CD4-positive, alpha-beta memory T cell (primary cell): ENCODE measurements around the gene MTA3. TPM values are rescaled to one million over a fixed set of nuclear protein-coding genes. Genes with fewer than 3 reads are reported as not detected.

Experiments used
- CTCF ChIA-PET: fragments of 350-600 bp; sonication (Branson Sonifier 250); formaldehyde crosslinking; loops from one replicate; lab custom pipeline; 2021; ENCODE audit warnings: inconsistent platforms; ENCODE audit not compliant: partially characterized antibody; lab: Charles Lee
- POLR2A ChIA-PET: fragments of 350-600 bp; sonication (Branson Sonifier 250); formaldehyde crosslinking; loops from one replicate; lab custom pipeline; 2021; ENCODE audit not compliant: partially characterized antibody; lab: Charles Lee
- DNase-seq, 5 donors: peaks; one replicate each; pipeline versions ENCODE4 v3.0.0 to v3.0.0-alpha.2; 2020 to 2022; ENCODE audit warnings: mixed read lengths in 1 of 5
- H3K27ac ChIP-seq: one replicate; pipeline ENCODE4 v1.7.0; 2013; ENCODE audit warnings: low read depth, low read length
- H3K27me3 ChIP-seq: 2 replicates; pipeline ENCODE4 v1.7.0; 2013; ENCODE audit warnings: mild to moderate bottlenecking, low read length, moderate library complexity; ENCODE audit not compliant: insufficient read depth
- H3K36me3 ChIP-seq: 2 replicates; pipeline ENCODE4 v1.7.0; 2013; ENCODE audit warnings: mild to moderate bottlenecking, low read length, moderate library complexity; ENCODE audit not compliant: insufficient read depth
- H3K4me1 ChIP-seq: 2 replicates; pipeline ENCODE4 v1.7.0; 2013; ENCODE audit warnings: mild to moderate bottlenecking, low read length, moderate library complexity; ENCODE audit not compliant: insufficient read depth
- H3K4me3 ChIP-seq, 2 donors: one replicate each; pipeline ENCODE4 v1.7.0; 2013; ENCODE audit warnings: low read length in 2 of 2, mild to moderate bottlenecking in 1 of 2
- H3K9me3 ChIP-seq, 2 donors: one replicate each; pipeline ENCODE4 v1.7.0; 2013; ENCODE audit warnings: low read length in 2 of 2, control low read depth in 1 of 2; ENCODE audit not compliant: control insufficient read depth in 1 of 2
- H3K27ac Mint-ChIP-seq, 7 donors: one replicate each; pipeline ENCODE4 v1.8.0; 2020 to 2021; ENCODE audit warnings: mixed read lengths in 7 of 7, mild to moderate bottlenecking in 6 of 7, inconsistent platforms in 3 of 7, moderate library complexity in 3 of 7
- H3K27me3 Mint-ChIP-seq, 2 donors: one replicate each; pipeline ENCODE4 v1.8.0; 2020 to 2021; ENCODE audit warnings: mixed read lengths in 2 of 2
- H3K36me3 Mint-ChIP-seq, 2 donors: one replicate each; pipeline ENCODE4 v1.8.0; 2020 to 2021; ENCODE audit warnings: mixed read lengths in 2 of 2, inconsistent platforms in 1 of 2, mild to moderate bottlenecking in 1 of 2
- H3K4me1 Mint-ChIP-seq, 4 donors: one replicate each; pipeline ENCODE4 v1.8.0; 2020 to 2021; ENCODE audit warnings: mixed read lengths in 4 of 4, mild to moderate bottlenecking in 1 of 4
- H3K4me3 Mint-ChIP-seq, 8 donors: one replicate each; pipeline ENCODE4 v1.8.0; 2020 to 2021; ENCODE audit warnings: mixed read lengths in 8 of 8, mild to moderate bottlenecking in 7 of 8, moderate library complexity in 6 of 8, inconsistent platforms in 3 of 8
- H3K9me3 Mint-ChIP-seq, 8 donors: one replicate each; pipeline ENCODE4 v1.8.0; 2020 to 2021; ENCODE audit warnings: mixed read lengths in 8 of 8, mild to moderate bottlenecking in 5 of 8, inconsistent platforms in 3 of 8, moderate library complexity in 1 of 8
- intact Hi-C: fragments of 100-400 bp; cut with micrococcal nuclease; formaldehyde crosslinking; loops from one replicate; pipeline ENCODE4 v1.15.1; 2023
- polyA plus RNA-seq, 2 donors: library from polyadenylated mRNA; unstranded; fragments of 300-500 nt; fragmentation: Illumina TruSeq; gene quantifications; one replicate each; pipeline ENCODE4 v1.2.3, GENCODE V29; 2021
- total RNA-seq, 2 experiments: library from RNA; stranded (reverse); gene quantifications; one replicate each; pipeline ENCODE4 v1.2.3, GENCODE V29; 2021

MTA3 gene
- total and polyA plus RNA-seq, 4 experiments from 2014 or later: 7.7 to 21.3 (median 13.3) TPM

DNA sequence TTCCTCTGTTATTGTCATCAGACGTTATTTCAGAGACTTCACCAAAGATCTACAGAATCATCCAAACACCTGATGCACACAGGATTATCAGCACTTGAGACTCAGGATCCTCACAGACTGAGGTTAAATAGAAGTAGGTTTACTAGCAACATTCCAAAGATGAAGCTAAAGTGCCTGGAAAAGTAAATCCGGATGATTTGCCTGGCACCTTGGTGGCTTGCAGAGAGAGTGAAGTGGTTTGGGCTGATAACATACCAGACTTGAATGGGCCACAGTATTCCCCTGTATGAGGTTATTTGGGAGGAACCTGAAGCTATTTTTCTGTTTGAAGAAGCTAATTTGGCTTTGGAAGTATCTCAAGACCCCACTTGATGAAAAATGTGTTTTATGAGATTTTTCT is 144.5 kb downstream of the MTA3 start:
- ChIA-PET CTCF (interaction anchor here (1.0 kb wide), 1 partner anchor 12 kb away, joined by 4 read pairs; no protein-coding TSS in a partner anchor), POLR2A (no interaction called here)
- H3K27me3 Mint-ChIP-seq: no peaks in the 10 kb centered on the region
- H3K27ac Mint-ChIP-seq: peak overlapping the region in 1 of 7 donors; percentile 36
- no peak overlapping the region for H3K4me3 Mint-ChIP-seq
- Histone ChIP-seq H3K4me3 (no peak overlapping the region), H3K36me3 (no peaks in the 10 kb centered on the region), H3K27me3 (no peaks in the 10 kb centered on the region), H3K27ac (no peak overlapping the region), H3K4me1 (no peaks in the 10 kb centered on the region), H3K9me3 (no peaks in the 10 kb centered on the region)
- no peaks in the 10 kb centered on the region for H3K9me3 Mint-ChIP-seq
- intact Hi-C loops: no loop called here
- no peak for DNase-seq
- peaks cover 12 to 16% of the 10 kb centered on the region in 2 donors for H3K36me3 Mint-ChIP-seq
- H3K4me1 Mint-ChIP-seq: no peaks in the 10 kb centered on the region

DNA sequence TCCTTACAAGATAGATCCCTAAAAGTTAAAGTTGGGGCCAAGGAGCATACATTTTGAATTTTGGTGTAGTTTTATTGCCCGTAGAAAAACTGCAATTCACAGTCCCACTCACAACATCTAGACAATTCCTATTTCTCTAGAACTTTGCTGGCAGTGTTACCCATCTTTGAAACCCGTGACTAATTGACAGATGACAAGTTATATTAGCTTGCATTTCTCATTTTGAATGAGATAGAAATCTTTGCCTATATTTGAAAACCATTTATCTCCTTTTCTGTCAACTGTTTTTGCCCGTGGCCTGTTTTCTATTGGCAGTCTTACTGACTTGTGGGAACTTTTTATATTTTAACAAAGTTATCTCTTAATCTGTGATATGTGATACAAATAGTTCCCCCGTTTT is 145.5 kb downstream of the MTA3 start:
- ChIA-PET POLR2A (no interaction called here), CTCF (no interaction called here)
- no peaks in the 10 kb centered on the region for H3K4me1 Mint-ChIP-seq
- no peaks in the 10 kb centered on the region for H3K9me3 Mint-ChIP-seq
- H3K36me3 Mint-ChIP-seq: peaks cover 8 to 9% of the 10 kb centered on the region in 2 donors
- H3K9me3 ChIP-seq: no peaks in the 10 kb centered on the region
- DNase-seq: no peak
- no peak overlapping the region for H3K4me3 ChIP-seq
- H3K27me3 ChIP-seq: no peaks in the 10 kb centered on the region
- no peak overlapping the region for H3K27ac Mint-ChIP-seq
- H3K4me1 ChIP-seq: no peaks in the 10 kb centered on the region
- H3K27ac ChIP-seq: no peak overlapping the region
- H3K27me3 Mint-ChIP-seq: no peaks in the 10 kb centered on the region
- H3K36me3 ChIP-seq: no peaks in the 10 kb centered on the region
- H3K4me3 Mint-ChIP-seq: no peak overlapping the region
- intact Hi-C loops: no loop called here

DNA sequence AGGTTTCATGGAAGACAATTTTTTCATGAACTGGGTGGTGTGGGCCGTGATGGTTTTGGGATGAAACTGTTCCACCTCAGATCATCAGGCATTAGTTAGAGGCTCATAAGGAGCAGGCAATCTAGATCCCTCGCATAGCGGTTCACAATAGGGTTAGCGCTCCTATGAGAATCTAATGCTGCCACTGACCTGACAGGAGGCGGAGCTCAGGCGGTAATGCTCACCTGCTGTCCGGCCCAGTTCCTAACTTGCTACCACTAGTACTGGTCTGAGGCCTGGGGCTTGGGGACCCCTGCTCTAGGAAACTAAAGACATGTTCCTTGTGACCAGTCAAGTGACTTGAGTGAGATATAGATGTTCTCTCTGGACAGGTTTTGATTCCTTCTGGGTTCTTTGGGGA is 146.3 kb downstream of the MTA3 start:
- Mint-ChIP-seq H3K4me3 (no peak overlapping the region), H3K27me3 (no peaks in the 10 kb centered on the region), H3K4me1 (no peaks in the 10 kb centered on the region), H3K36me3 (peaks cover 2 to 4% of the 10 kb centered on the region in 2 donors), H3K27ac (no peak overlapping the region), H3K9me3 (no peaks in the 10 kb centered on the region)
- no peaks in the 10 kb centered on the region for H3K36me3 ChIP-seq
- ChIA-PET POLR2A (no interaction called here), CTCF (no interaction called here)
- intact Hi-C loops: no loop called here
- no peak for DNase-seq
- no peaks in the 10 kb centered on the region for H3K9me3 ChIP-seq
- no peak overlapping the region for H3K27ac ChIP-seq
- no peaks in the 10 kb centered on the region for H3K27me3 ChIP-seq
- H3K4me3 ChIP-seq: no peak overlapping the region
- H3K4me1 ChIP-seq: no peaks in the 10 kb centered on the region

DNA sequence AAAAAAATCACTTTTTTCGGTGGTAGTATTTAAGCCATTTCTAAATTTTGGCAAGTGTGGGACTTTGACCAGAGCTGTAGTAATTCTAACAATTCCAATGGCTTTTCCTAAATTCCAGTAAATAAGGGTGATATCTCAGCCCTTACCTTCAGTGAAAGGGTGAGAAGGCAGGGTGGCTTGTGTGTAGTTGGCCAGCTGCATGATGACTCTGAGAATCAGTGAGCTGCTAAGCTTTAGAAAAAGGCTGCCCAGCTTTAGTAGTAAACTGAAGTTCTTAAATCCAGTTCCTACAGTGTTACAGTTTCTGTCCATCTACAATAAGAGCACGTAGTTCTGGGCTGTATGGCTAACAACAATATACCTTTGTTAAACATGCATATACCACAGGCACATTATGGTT is 153.5 kb downstream of the MTA3 start:
- Mint-ChIP-seq H3K4me3 (no peak overlapping the region), H3K9me3 (peaks cover 0 to 1% (median 0%) of the 10 kb centered on the region in 8 donors), H3K36me3 (peaks cover 14 to 27% of the 10 kb centered on the region in 2 donors), H3K27me3 (no peaks in the 10 kb centered on the region), H3K4me1 (no peaks in the 10 kb centered on the region), H3K27ac (no peak overlapping the region)
- intact Hi-C loops: no loop called here
- Histone ChIP-seq H3K9me3 (no peaks in the 10 kb centered on the region), H3K4me3 (no peak overlapping the region), H3K36me3 (no peaks in the 10 kb centered on the region), H3K27me3 (no peaks in the 10 kb centered on the region), H3K4me1 (no peaks in the 10 kb centered on the region), H3K27ac (no peak overlapping the region)
- ChIA-PET CTCF (no interaction called here), POLR2A (no interaction called here)
- DNase-seq: no peak

DNA sequence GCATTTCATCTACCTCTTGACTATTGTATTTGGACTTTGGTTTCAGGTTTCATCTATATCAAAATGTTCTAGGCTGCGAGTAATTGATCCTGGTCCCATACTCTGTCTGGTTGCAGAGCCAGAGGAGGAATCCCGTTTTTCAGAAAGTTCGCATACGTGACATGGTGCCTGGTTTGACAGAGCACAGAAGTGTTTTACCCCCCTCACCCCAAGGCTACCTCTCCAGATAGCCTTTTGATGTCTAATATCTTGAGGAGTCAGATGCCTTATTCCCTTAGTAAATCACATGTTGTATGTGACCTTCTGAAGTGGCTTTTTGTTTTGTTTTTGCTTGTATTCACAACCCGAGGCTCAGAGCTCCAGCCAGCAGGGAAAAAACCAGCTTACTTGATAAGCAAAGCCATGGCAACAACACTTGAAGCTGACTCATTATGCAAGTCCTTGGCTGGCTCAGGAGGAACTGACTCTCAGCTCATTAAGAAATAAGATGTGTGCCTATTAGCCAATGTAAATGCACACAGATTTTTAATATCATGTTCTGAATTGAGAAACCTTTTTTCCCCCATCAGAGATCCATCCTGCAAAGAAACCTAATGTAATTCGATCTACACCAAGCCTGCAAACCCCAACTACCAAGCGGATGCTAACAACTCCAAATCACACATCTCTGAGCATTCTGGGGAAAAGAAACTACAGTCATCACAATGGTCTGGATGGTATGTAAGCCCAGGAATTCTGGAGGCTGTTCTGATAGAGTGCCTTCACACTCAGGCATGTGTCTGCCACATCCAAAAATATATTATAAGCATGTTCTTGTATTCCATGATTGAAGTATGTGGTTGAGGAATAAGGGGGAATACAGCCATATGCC is 154.1 kb downstream of the MTA3 start:
- Mint-ChIP-seq H3K27ac (no peak overlapping the region), H3K4me3 (no peak overlapping the region), H3K9me3 (peaks cover 0 to 1% (median 0%) of the 10 kb centered on the region in 8 donors), H3K4me1 (no peaks in the 10 kb centered on the region), H3K27me3 (no peaks in the 10 kb centered on the region), H3K36me3 (peaks cover 14 to 27% of the 10 kb centered on the region in 2 donors)
- Histone ChIP-seq H3K36me3 (no peaks in the 10 kb centered on the region), H3K9me3 (no peaks in the 10 kb centered on the region), H3K27ac (no peak overlapping the region), H3K4me3 (no peak overlapping the region), H3K4me1 (no peaks in the 10 kb centered on the region), H3K27me3 (no peaks in the 10 kb centered on the region)
- DNase-seq: no peak
- CTCF ChIA-PET: no interaction called here
- POLR2A ChIA-PET: no interaction called here
- intact Hi-C loops: no loop called here

DNA sequence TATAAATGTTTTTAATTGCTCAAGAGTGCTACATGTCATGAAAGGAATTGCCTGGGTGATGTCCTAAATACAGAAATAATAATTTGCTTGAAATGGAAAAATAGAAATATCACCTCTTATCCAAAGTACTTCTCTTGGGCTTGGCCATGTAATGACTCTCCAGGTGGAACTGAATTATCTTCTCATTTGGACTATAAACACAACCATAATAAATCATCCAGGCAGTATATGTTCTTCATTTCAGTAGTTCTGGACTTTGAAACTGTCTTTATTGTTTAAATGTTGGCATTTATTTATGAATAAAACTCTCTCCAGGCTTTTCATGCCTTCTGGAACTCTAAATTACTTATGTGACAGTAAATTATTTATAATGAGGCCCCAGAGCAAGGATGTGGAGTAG is 155.0 kb downstream of the MTA3 start:
- H3K4me1 ChIP-seq: no peaks in the 10 kb centered on the region
- Mint-ChIP-seq H3K27me3 (no peaks in the 10 kb centered on the region), H3K4me1 (no peaks in the 10 kb centered on the region), H3K4me3 (no peak overlapping the region), H3K27ac (peak overlapping the region in 1 of 7 donors; percentile 19), H3K36me3 (peaks cover 16 to 34% of the 10 kb centered on the region in 2 donors), H3K9me3 (peaks cover 0 to 1% (median 0%) of the 10 kb centered on the region in 8 donors)
- H3K4me3 ChIP-seq: no peak overlapping the region
- no peak overlapping the region for H3K27ac ChIP-seq
- ChIA-PET POLR2A (no interaction called here), CTCF (no interaction called here)
- DNase-seq: no peak
- H3K9me3 ChIP-seq: no peaks in the 10 kb centered on the region
- H3K27me3 ChIP-seq: no peaks in the 10 kb centered on the region
- no peaks in the 10 kb centered on the region for H3K36me3 ChIP-seq
- intact Hi-C loops: no loop called here

DNA sequence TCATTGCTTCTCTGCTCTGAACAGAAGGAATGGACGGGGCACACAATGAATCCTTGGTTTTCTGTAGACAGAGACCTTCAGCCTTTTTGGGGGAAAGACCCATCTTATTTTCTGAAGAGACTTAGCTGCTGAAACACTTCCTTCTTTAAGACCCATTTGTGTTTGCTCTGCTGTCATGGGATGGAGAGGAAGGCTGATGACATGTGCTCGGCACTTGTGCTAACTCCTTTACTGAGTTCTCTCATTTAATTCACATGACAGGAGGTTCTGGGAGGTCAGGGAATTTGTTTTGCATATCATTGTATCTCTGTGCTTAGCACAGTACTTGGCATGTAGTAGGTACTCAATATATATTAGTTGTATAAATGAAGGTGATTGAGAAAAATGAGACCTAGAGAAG is 156.5 kb downstream of the MTA3 start:
- Mint-ChIP-seq H3K4me1 (no peaks in the 10 kb centered on the region), H3K36me3 (peaks cover 27 to 40% of the 10 kb centered on the region in 2 donors), H3K4me3 (no peak overlapping the region), H3K27me3 (no peaks in the 10 kb centered on the region), H3K27ac (peak overlapping the region in 1 of 7 donors; percentile 51), H3K9me3 (peaks cover 0 to 11% (median 5%) of the 10 kb centered on the region in 8 donors)
- DNase-seq: no peak
- Histone ChIP-seq H3K36me3 (no peaks in the 10 kb centered on the region), H3K27ac (no peak overlapping the region), H3K4me1 (no peaks in the 10 kb centered on the region), H3K27me3 (no peaks in the 10 kb centered on the region), H3K9me3 (no peaks in the 10 kb centered on the region), H3K4me3 (no peak overlapping the region)
- POLR2A ChIA-PET: no interaction called here
- intact Hi-C loops: no loop called here
- CTCF ChIA-PET: interaction anchor here (1.4 kb wide), 1 partner anchor 12 kb away, joined by 4 read pairs; no protein-coding TSS in a partner anchor
